GM21367 (cell line): Measurements from ENCODE around the gene COL16A1.

Source experiments
- ATAC-seq: cut with Tn5 transposase; IDR thresholded peaks from one replicate; pipeline ENCODE4 v1.9.1; 2021; ENCODE audit not compliant: unreplicated experiment

COL16A1 gene

GRCh38 chr1:31733389-31734219, 29.8 kb upstream of the COL16A1 start:
- no peak for ATAC-seq

- no peak for ATAC-seq
Measured at GRCh38 chr1:31732751-31733289, 29.0 kb upstream of the COL16A1 start.

DNA sequence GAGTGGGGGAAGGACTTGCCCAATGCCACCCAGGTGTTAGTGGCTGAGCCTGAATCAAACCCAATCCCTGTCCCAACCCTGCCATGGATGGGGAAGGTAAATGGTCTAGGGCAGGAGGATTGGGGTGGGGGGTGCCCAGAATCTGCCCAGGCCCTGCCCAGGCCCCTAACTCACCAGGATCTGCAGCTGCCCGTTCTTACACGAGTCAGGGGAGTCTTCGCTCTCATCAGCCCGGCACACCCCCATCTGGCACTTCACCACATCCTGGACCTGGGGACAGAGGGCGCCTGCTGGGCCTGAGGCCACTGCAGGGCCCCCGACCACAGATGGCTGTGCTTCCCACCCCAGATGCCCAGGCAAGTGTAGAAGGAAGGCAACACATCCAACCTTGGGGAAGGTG, 28.5 kb upstream of the COL16A1 start:
- no peak for ATAC-seq

- ATAC-seq: no peak
Measured at GRCh38 chr1:31731049-31731565, 27.3 kb upstream of the COL16A1 start.

DNA sequence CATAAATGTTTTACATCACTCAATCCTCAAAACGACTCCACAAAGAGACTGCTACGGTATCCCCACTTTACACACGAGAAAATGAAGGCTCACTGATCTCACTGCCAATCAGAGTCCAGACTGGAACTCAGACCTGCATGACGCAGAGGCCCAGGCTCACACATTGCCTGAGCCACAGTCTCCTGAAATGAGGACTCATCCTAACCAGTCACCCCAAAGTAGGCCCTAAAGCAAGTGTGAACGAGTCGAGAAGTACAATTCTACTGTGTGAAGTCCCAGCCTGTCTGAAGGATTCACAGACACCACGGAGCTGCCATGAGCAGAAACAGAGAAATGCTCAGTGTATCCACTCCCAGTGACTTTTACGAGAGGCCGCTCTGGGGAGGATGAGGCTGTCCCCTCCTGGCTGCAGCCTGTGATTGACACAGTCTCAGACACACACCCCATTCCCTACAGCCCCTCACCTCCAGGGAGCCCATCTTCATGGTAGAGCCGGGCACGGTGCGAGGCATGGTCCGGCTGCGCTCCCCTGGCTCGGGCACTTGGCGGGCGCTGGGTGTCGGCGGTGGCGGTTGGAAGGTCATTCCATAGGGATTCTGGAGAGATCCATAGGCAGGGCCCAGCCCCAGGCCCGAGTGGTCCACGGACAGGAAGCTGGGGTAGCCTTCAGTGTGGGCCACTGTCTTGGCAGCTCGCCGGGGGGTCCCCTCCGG, 26.7 kb upstream of the COL16A1 start:
- ATAC-seq: no peak

DNA sequence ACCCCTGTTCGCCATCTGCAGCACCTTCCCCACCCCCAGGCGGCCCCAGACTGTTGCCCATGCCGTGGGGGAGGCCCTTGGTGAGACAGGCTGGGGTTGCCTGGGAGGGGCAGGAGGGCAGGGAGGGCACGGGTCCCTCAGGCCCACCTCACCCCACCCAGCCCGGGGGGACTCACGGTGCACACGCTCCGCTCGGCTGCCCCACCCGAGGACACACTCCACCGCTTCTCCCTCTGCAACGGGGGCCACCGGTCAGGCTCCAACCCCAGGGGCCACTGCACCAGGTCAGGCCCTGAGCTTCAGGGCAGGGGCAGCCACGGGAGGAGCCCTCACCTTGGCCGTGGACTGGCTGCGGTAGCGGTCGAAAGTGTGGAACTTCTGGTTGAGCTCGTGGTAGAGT, 24.0 kb upstream of the COL16A1 start:
- ATAC-seq: no peak

GRCh38 chr1:31727195-31727594, 23.4 kb upstream of the COL16A1 start:
- ATAC-seq: no peak

DNA sequence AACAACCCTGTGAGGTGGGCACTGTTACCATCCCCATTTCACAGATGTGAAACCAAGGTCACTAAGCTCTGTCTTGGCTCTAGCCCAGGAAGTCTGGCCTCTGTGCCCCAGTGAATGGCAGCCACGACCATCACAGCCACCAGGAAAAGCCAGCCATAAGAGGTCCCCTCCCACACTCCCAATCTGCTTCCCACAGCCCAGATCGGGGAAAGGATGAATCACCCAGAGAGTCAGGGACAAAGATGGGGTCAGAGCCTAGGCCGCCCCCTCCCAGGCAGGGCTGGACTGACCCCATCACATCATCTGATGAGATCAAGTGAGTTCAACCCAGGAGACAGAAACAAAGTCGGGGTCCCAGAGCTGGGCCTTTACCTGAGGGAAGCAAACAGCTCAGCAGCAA, 22.9 kb upstream of the COL16A1 start:
- no peak for ATAC-seq

GRCh38 chr1:31725777-31726535, 22.1 kb upstream of the COL16A1 start:
- no peak for ATAC-seq

DNA sequence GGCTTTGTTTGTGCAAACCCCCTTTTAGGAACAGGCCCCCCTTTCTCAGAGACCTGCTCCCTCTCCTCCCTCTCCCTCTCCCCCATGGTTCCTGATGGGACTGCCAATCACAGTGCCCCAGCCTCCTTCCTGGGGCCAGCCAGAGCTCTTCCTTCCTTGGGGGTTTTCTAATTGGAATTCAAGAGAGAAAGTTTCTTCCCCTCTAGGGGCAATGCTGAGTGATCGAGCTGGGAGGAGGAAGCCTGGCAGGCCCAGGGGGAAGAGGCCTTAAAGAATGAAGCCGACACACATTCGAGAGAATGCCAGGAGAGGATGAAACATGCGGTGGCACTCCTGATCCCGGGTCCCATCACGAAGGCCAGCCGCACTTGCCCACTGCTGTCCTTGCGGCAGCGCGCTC, 21.3 kb upstream of the COL16A1 start:
- no peak for ATAC-seq

DNA sequence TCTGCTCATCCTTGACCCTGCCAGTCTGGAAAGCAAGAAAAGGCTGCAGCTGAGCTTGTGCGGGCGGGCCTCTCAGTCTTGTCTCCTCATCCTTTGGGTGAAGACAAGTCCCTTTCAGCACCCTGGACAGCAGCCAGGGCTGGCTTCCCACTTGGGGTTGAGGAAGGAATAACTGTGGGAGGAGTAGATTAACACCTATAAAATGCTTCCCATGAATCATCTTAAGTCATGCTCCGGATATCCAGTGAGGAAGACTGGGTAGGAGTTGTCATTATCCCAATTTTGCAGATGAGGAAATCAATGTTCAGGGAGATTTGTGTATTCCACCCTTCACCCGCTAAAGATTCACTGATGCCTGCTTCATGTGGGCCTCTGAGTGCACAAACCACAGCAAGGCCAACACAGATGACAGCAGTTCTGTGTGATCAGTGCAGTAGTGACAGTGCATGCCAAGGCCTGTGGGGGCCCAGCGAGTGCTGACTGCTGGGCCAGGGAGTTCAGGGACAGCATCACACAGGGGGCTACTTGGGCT, 20.1 kb upstream of the COL16A1 start:
- ATAC-seq: no peak

GRCh38 chr1:31718327-31718897, 14.6 kb upstream of the COL16A1 start:
- no peak for ATAC-seq

GRCh38 chr1:31717341-31717740, 13.5 kb upstream of the COL16A1 start:
- ATAC-seq: no peak

DNA sequence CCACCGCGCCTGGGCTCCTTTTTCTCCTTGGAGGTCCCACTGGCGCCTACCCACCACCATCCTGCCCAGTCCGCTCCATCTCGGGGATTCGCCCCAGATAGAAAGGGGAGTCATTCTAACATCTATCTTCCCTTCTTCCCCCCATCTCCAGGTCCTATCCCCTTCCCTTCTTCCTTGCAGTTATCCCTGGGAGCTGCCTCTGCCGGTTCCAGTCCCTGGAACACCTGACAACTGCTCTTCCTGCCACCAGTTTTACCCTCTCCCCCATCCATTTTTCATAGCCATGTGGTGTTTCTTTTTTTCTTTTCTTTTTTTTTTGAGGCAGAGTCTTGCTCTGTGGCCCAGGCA, 12.0 kb upstream of the COL16A1 start:
- no peak for ATAC-seq

DNA sequence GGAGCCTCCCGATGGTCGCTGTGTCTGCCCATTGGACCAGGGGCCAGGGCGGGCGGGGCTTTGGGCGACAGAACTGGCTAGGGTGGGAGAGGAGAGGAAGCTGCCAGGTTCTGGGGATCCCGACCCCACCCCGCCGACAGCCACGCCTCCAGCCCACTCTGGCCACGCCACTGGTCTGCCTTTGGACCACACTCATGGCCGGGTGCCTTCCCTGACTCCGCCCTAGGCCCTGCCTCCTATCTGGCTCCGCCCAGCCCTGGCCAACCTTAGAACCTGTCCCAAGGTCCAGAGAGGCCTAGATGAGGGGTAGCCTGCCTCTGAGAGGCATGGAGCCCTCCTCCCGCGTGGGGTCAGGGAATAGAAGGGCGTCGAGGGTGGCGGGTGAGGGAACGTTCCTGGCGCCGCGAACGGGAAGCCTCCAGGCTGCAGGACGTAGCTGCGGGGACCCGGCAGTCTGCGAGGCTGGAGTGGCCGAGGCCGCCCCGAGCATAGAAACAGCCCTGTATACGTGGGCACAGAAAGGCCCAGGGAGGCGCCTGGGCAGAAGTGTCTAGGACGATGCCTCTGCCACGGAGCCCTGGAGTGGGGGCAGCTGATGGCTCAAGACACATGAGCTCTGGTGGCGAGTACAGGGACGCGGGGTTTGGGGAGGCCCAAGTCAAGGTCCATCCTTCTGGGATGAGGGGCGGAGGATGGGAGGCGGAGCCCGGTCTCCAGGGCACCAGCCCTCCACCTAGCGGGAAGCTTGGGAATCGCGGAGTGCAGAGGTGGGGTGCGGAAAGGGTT, 11.5 kb upstream of the COL16A1 start:
- ATAC-seq: no peak

- no peak for ATAC-seq
Measured at GRCh38 chr1:31714442-31715086, 10.7 kb upstream of the COL16A1 start.

DNA sequence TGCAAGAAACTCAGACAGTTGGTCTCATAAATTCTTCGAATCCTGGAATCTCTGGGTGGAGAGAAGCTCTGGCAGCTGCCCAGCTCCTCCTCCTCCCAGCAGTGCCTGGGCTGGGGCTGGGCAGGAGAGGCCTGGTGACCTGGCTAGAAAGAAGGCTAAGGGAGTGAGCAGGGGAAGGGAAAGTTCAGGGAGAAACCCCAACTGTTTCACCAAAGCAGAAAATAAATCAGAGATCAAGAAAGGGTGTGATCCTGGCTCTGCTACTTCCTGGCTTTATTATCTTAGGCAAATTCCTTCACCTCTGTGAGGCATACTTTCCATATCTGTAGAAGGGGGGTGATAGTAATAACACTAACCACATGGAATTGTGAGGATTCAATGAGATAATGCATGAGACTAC, 8.8 kb upstream of the COL16A1 start:
- ATAC-seq: no peak

DNA sequence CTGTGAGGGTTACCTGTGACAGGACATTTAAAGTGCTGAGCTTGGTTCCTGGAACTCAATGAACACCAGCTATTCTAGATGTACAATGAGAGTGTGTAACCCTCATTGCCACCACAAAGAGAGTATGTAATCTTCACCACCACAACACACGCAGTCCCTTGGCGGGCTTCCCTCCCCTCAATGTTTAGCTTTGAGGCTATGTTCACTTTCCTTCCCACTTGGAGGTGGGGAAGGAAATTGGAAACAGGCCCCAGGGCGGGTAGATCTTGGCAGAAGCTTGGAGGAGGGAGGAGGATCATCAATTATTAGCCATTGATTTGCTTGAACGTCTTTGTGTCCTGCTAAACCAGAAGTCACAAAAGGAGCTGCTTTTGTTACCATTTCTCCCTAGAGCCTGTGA, 8.3 kb upstream of the COL16A1 start:
- no peak for ATAC-seq

GRCh38 chr1:31708324-31708723, 4.5 kb upstream of the COL16A1 start:
- ATAC-seq: no peak

DNA sequence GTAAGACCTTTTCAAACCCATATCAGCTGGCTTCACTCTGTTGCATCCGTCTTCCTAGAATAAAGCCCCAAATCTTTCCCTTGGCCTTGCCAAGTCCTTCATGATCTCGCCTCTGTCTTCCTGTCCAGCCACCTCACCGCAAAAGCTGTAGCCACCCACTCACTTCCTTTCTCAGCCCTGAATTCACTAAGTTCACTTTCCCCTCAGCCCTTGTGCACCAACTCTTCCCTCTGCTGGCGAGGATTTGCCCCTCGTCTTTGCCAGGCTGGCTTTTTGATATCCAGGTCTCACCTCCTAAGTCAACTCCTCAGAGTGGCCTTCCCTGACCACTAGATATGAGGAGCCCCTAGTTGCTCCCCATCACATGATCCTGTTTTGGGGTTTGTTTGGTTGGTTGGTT, 3.9 kb upstream of the COL16A1 start:
- no peak for ATAC-seq
